Heart left ventricle (tissue), 16 donors: Measurements from ENCODE around the gene MLLT3. TPM values are rescaled to one million over a fixed set of nuclear protein-coding genes. Genes with fewer than 3 reads are reported as not detected.

Source experiments
- ATAC-seq, 4 donors: fragments of 200-7000 bp; cut with Tn5 transposase; one replicate each; pipeline ENCODE4 v1.9.1; 2020 to 2022; ENCODE audit warnings: moderate library complexity in 4 of 4, mild to moderate bottlenecking in 3 of 4, moderate number of reproducible peaks in 1 of 4
- DNase-seq, 5 donors: peaks; one replicate each; pipeline ENCODE4 v3.0.0-alpha.2; 2020
- H3K27ac ChIP-seq, 12 donors: fragments of 200-600 bp; sonication (generic) in 4 of 12; one replicate each; pipeline versions ENCODE4 v1.5.0 to v1.8.0; 2016 to 2022; ENCODE audit warnings: mild to moderate bottlenecking in 2 of 12
- H3K27me3 ChIP-seq, 9 donors: fragments of 200-600 bp; sonication (generic) in 2 of 9; one replicate each; pipeline versions ENCODE4 v1.5.1 to v1.8.0; 2016 to 2022; ENCODE audit warnings: mild to moderate bottlenecking in 3 of 9
- H3K36me3 ChIP-seq, 9 donors: fragments of 200-600 bp; sonication (generic) in 2 of 9; one replicate each; pipeline versions ENCODE4 v1.5.0 to v1.8.0; 2018 to 2022; ENCODE audit warnings: mild to moderate bottlenecking in 2 of 9
- H3K4me1 ChIP-seq, 12 donors: fragments of 200-600 bp; sonication (generic) in 4 of 12; one replicate each; pipeline versions ENCODE4 v1.5.0 to v1.8.0; 2016 to 2022; ENCODE audit warnings: mild to moderate bottlenecking in 3 of 12
- H3K4me3 ChIP-seq, 12 donors: fragments of 200-600 bp; sonication (generic) in 4 of 12; one replicate each; pipeline versions ENCODE4 v1.5.0 to v1.8.0; 2017 to 2022; ENCODE audit warnings: mild to moderate bottlenecking in 9 of 12, moderate library complexity in 4 of 12
- H3K9me3 ChIP-seq, 12 donors: fragments of 200-600 bp; sonication (generic) in 4 of 12; one replicate each; pipeline versions ENCODE4 v1.5.0 to v1.8.0; 2016 to 2022; ENCODE audit warnings: mild to moderate bottlenecking in 1 of 12
- POLR2A ChIP-seq, 2 donors: fragments of 450-650 bp; IDR thresholded peaks; one replicate each; pipeline ENCODE4 v1.6.1; 2017; ENCODE audit warnings: antibody characterized with exemption in 2 of 2, mild to moderate bottlenecking in 2 of 2, moderate library complexity in 2 of 2
- WGBS, 4 donors: extraction: QIAGEN DNeasy Blood & Tissue Kit in 2 of 4; methylation state at CpG; one replicate each; pipeline versions ENCODE4 v1.1.5 to v1.1.7; 2013 to 2018; 5-methylcytosine and 5-hydroxymethylcytosine counted together
- intact Hi-C, 10 donors: fragments of 100-400 bp; cut with DNase I; formaldehyde crosslinking; loops; one replicate each; pipeline versions ENCODE4 v1.11.1 to v1.14.2; 2022
- polyA plus RNA-seq, 2 donors: library from polyadenylated mRNA; stranded (reverse); fragments of 200-250 nt; gene quantifications; one replicate each; pipeline ENCODE4 v1.2.3, GENCODE V29; 2013
- total RNA-seq, 9 donors: library from RNA; depleted of rRNA in 2 of 9; stranded (reverse); fragments of >200 nt in 2 of 9; fragmentation: NEBNext Ultra II Directional in 3 of 9; extraction: Animal tissue kit (Norgen Biotek cat#: 25700) in 3 of 9; gene quantifications; one replicate each; pipeline versions ENCODE4 v1.1.0 to v1.2.4, GENCODE V29; 2016 to 2023
- TF ChIP-seq, protein P1 (sequence below), 12 donors: fragments of 200-600 bp; sonication (generic) in 4 of 12; IDR thresholded peaks; one replicate each; pipeline versions ENCODE4 v1.5.0 to v1.8.0; 2018 to 2022; ENCODE audit warnings: antibody characterized with exemption in 12 of 12, mild to moderate bottlenecking in 5 of 12
- donor health status: ischemic (EF 13 %, LVEDD 7.1; RV severe dilation, severe dysfunction).
- donor health status: healthy with polysubstance abuse.
- donor health status: DM: no; HTN: yes; CAD: no.
- donor health status: DM: no; HTN: no; CAD: no.
- donor health status: ischemic (EF 25% LVEDD 6.9; RV normal size, moderate dysfunction).
- donor health status: ischemic (EF 25% LVEDD 5.7; RV mildly dilated, moderate dysfunction).
- donor health status: healthy.
- donor health status: DM: yes; HTN: yes; CAD: no.
- donor health status: ischemic (EF 35%, LVEDD 5.7; RV mildly dilated, moderate dysfunction).
- donor health status: nonischemic (EF 11% LVEDD 7.7; RV severe dilation, severe dysfunction).
- donor health status: DM: yes; HTN: yes; CAD: no.
- donor health status: PGD.
- donor health status: ischemic (EF 29% LVEDD 5.4; RV normal size, mild dysfunction).
- donor health status: nonischemic (EF 23%, LVEDD 6.1; RV moderate dilation, normal function).

Gene MLLT3
- total and polyA plus RNA-seq, 11 donors = 7.5 to 21.0 (median 15.3) TPM

GRCh38 chr9:20403346-20403745 is 219.0 kb downstream of the MLLT3 start:
- no peak for ATAC-seq
- TF ChIP-seq, protein P1, sequence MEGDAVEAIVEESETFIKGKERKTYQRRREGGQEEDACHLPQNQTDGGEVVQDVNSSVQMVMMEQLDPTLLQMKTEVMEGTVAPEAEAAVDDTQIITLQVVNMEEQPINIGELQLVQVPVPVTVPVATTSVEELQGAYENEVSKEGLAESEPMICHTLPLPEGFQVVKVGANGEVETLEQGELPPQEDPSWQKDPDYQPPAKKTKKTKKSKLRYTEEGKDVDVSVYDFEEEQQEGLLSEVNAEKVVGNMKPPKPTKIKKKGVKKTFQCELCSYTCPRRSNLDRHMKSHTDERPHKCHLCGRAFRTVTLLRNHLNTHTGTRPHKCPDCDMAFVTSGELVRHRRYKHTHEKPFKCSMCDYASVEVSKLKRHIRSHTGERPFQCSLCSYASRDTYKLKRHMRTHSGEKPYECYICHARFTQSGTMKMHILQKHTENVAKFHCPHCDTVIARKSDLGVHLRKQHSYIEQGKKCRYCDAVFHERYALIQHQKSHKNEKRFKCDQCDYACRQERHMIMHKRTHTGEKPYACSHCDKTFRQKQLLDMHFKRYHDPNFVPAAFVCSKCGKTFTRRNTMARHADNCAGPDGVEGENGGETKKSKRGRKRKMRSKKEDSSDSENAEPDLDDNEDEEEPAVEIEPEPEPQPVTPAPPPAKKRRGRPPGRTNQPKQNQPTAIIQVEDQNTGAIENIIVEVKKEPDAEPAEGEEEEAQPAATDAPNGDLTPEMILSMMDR (IDR thresholded peaks at IDR 0.05) = no peak
- no peak for TF ChIP-seq POLR2A (IDR thresholded peaks at IDR 0.05)
- intact Hi-C loops = no loop called here

DNA sequence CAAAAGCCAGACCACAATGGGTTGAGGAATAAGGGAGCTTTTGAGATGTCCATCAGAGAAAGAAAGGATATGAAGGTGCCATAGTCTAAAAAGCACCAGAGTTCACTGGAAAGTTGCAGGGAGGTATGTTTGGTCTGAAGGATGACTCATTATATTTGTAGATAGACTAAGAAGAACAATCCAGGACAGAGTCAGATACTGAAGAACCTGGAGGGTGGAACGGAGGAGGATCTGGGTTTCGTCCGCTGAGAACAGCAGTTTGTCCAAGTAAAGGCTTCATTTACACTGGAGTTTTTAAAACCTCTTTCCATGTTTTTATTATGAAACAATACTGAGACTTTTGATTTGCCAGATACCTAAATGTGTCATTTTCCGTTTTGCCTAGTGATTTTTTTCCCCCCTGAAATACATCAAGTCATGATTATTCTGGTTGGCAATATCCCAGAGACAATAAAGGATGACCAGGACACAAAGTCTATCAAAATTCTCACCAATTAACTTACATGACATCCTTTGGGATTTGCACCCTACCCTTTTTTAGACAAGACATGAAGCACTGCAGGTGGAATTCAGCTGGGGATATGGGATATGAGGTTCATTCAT is 219.9 kb downstream of the MLLT3 start:
- WGBS, 4 donors = 93 to 97% (median 94%) methylated on average over 4 of the region's 4 CpGs
- H3K4me3 ChIP-seq = no peak overlapping the region
- peaks cover 0 to 5% (median 0%) of the 10 kb centered on the region in 12 donors for H3K4me1 ChIP-seq
- no peaks in the 10 kb centered on the region for H3K27me3 ChIP-seq
- no peaks in the 10 kb centered on the region for H3K9me3 ChIP-seq
- TF ChIP-seq, protein P1 (IDR thresholded peaks at IDR 0.05) = no peak
- no peak for TF ChIP-seq POLR2A (IDR thresholded peaks at IDR 0.05)
- no peaks in the 10 kb centered on the region for H3K36me3 ChIP-seq
- no peak for ATAC-seq
- intact Hi-C loops = no loop called here
- H3K27ac ChIP-seq = no peak overlapping the region
- DNase-seq = no peak

More at GRCh38 chr9:20403346-20403745, 219.0 kb downstream of the MLLT3 start:
- Histone ChIP-seq H3K4me3 (no peak overlapping the region), H3K9me3 (no peaks in the 10 kb centered on the region), H3K27ac (no peak overlapping the region), H3K27me3 (no peaks in the 10 kb centered on the region), H3K4me1 (peaks cover 0 to 5% (median 0%) of the 10 kb centered on the region in 12 donors), H3K36me3 (no peaks in the 10 kb centered on the region)
- no peak for DNase-seq
- WGBS, 4 donors = 94 to 98% (median 97%) methylated on average over 2 of the region's 2 CpGs

DNA sequence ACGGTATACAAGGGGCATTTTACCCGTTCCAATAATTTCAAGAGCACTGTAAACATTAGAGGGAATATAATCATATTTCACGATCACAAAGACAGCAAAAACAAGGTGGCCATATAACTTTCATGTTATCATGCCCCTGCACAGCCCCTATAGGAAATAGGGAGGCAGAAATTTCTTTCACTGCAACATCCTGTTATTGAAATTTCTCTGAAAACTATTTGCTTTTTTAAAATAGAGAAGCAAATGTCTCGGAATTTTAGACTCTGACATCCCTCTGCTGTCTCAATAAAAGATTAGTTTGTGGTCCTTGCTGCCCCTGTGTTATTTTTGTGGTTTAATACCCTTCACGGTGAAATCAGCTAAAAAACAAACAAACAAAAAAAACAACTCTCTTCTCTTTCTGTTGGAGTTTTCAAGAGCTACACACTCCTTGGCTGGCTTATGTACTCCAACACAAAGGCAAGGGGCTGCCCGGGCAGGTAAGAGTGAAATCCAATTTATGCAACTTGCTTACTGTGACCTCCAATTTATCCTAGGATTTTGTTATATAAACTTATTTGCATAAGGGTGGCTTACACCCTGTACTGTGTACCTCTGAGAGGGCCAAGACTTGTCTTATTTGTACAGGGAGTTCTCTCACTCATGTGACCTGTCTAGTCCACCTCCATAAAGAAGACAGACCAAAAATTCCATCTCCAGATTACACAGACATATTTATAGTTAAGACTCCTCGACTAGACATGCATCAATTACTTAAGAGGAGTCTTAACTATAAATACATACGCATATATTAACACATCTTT is 223.6 kb downstream of the MLLT3 start:
- TF ChIP-seq POLR2A (IDR thresholded peaks at IDR 0.05) = no peak
- TF ChIP-seq, protein P1 (IDR thresholded peaks at IDR 0.05) = no peak

DNA sequence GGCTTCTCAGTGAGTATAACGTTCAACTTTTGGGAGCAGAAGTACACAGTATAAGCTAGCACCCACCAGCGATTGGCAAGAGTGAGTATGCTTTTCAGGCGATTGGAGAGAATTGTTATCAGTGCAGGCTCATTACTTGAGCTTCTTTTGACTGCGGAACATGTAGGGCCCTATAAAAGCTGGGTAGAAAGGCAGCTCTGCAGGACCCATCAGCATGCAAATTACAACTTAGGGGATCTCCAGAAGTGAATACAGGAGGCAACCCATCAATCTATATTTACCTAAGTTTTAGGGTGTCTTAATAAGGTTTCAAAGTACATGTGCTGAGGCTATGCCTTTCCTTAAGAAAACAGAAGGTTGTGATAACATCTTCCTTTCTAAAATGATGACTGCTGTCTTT is 225.0 kb downstream of the MLLT3 start:
- H3K27me3 ChIP-seq = no peaks in the 10 kb centered on the region
- intact Hi-C loops = no loop called here
- H3K4me3 ChIP-seq = no peak overlapping the region
- peaks cover 0 to 5% (median 0%) of the 10 kb centered on the region in 12 donors for H3K4me1 ChIP-seq
- WGBS, 4 donors = 83 to 90% (median 86%) methylated on average over 4 of the region's 4 CpGs
- H3K9me3 ChIP-seq = no peaks in the 10 kb centered on the region
- ATAC-seq (no peak), DNase-seq (no peak)
- no peaks in the 10 kb centered on the region for H3K36me3 ChIP-seq
- TF ChIP-seq, protein P1 (IDR thresholded peaks at IDR 0.05) = no peak
- TF ChIP-seq POLR2A (IDR thresholded peaks at IDR 0.05) = no peak
- no peak overlapping the region for H3K27ac ChIP-seq

More for the DNA sequence above, 223.6 kb downstream of the MLLT3 start:
- Histone ChIP-seq H3K4me1 (peaks cover 0 to 5% (median 0%) of the 10 kb centered on the region in 12 donors), H3K4me3 (no peak overlapping the region), H3K27me3 (no peaks in the 10 kb centered on the region), H3K27ac (no peak overlapping the region), H3K36me3 (no peaks in the 10 kb centered on the region), H3K9me3 (no peaks in the 10 kb centered on the region)
- WGBS, 4 donors = 64 to 75% (median 66%) methylated on average over 8 of the region's 8 CpGs
- ATAC-seq = no peak
- no peak for DNase-seq
- intact Hi-C loops = no loop called here
